GM23248 (cell line): ENCODE results near the gene GLOD5. TPM values are rescaled to one million over a fixed set of nuclear protein-coding genes. Genes with fewer than 3 reads are reported as not detected.

Experiments used
- DNase-seq: peaks from one replicate; pipeline ENCODE4 v3.0.0-alpha.2; 2015
- H2AFZ ChIP-seq: fragments of 200-600 bp; sonication (generic); 2 replicates; pipeline ENCODE4 v1.6.1; 2016; ENCODE audit warnings: antibody characterized with exemption
- H3F3A ChIP-seq: fragments of 200-600 bp; sonication (generic); 2 replicates; pipeline ENCODE4 v1.6.1; 2016; ENCODE audit warnings: mild to moderate bottlenecking, antibody characterized with exemption, mixed run types; ENCODE audit not compliant: insufficient read depth
- H3K27ac ChIP-seq: fragments of 200-600 bp; sonication (generic); 2 replicates; pipeline ENCODE4 v1.5.1; 2016; ENCODE audit warnings: mild to moderate bottlenecking
- H3K27me3 ChIP-seq: fragments of 200-600 bp; sonication (generic); replicated peaks from 2 replicates; pipeline ENCODE4 v1.6.1; 2016; ENCODE audit warnings: mild to moderate bottlenecking; ENCODE audit not compliant: insufficient read depth
- H3K36me3 ChIP-seq: fragments of 200-600 bp; sonication (generic); 2 replicates; pipeline ENCODE4 v1.6.1; 2016; ENCODE audit warnings: low read depth, mild to moderate bottlenecking
- H3K4me1 ChIP-seq: fragments of 200-600 bp; sonication (generic); 2 replicates; pipeline ENCODE4 v1.6.1; 2016; ENCODE audit warnings: mild to moderate bottlenecking; ENCODE audit not compliant: insufficient read depth
- H3K4me2 ChIP-seq: fragments of 200-600 bp; sonication (generic); one replicate; pipeline ENCODE4 v1.6.1; 2016; ENCODE audit warnings: mild to moderate bottlenecking; ENCODE audit not compliant: unreplicated experiment
- H3K4me3 ChIP-seq: fragments of 200-600 bp; sonication (generic); 2 replicates; pipeline ENCODE4 v1.5.1; 2016; ENCODE audit warnings: mild to moderate bottlenecking
- H3K79me2 ChIP-seq: fragments of 200-600 bp; sonication (generic); 2 replicates; pipeline ENCODE4 v1.6.1; 2016; ENCODE audit warnings: mild to moderate bottlenecking; ENCODE audit not compliant: insufficient read depth
- H3K9ac ChIP-seq: fragments of 200-600 bp; sonication (generic); 2 replicates; pipeline ENCODE4 v1.6.1; 2016; ENCODE audit warnings: mild to moderate bottlenecking
- H3K9me2 ChIP-seq: fragments of 200-600 bp; sonication (generic); 2 replicates; pipeline ENCODE4 v1.6.1; 2016; ENCODE audit warnings: mixed run types, mild to moderate bottlenecking, moderate library complexity; ENCODE audit not compliant: insufficient read depth
- H3K9me3 ChIP-seq: fragments of 200-600 bp; sonication (generic); one replicate; pipeline ENCODE4 v1.6.1; 2017; ENCODE audit warnings: low read depth
- H4K20me1 ChIP-seq: fragments of 200-600 bp; sonication (generic); 2 replicates; pipeline ENCODE4 v1.6.0; 2016; ENCODE audit not compliant: insufficient read depth
- EZH2 ChIP-seq: fragments of 200-600 bp; sonication (generic); IDR thresholded peaks from 2 replicates; pipeline ENCODE4 v1.6.1; 2018; ENCODE audit warnings: antibody characterized with exemption, mild to moderate bottlenecking; ENCODE audit not compliant: insufficient read depth, poor library complexity, severe bottlenecking
- EZH2phosphoT487 ChIP-seq: fragments of 200-600 bp; sonication (generic); IDR thresholded peaks from 2 replicates; pipeline ENCODE4 v1.6.1; 2018; ENCODE audit warnings: antibody characterized with exemption, moderate library complexity, mild to moderate bottlenecking, low read depth; ENCODE audit not compliant: insufficient read depth
- WGBS, 2 experiments: methylation state at CpG; one replicate each; pipeline ENCODE4 v1.1.6; 2015 to 2017; ENCODE audit warnings: low lambda C conversion rate in 2 of 2, low coverage in 1 of 2; ENCODE audit errors: missing lambda C conversion rate in 2 of 2; 5-methylcytosine and 5-hydroxymethylcytosine counted together
- in situ Hi-C: fragments of 300-500 bp; cut with MboI; formaldehyde crosslinking; loops from 2 replicates; pipeline ENCODE4 v1.15.0; 2020
- polyA plus RNA-seq: library from polyadenylated mRNA; unstranded; fragments of >200 nt; fragmentation: Nextera tagmentation; extraction: Ambion mirVana; gene quantifications from 2 replicates; pipeline ENCODE4 v1.2.1, GENCODE V29; 2016
- total RNA-seq: library from RNA; depleted of rRNA; stranded (reverse); fragments of >200 nt; shearing (Covaris generic); gene quantifications from 2 replicates; pipeline ENCODE4 v1.2.3, GENCODE V29; 2014

GLOD5 gene
- total and polyA plus RNA-seq, 2 experiments from 2014 or later, result not detected

DNA sequence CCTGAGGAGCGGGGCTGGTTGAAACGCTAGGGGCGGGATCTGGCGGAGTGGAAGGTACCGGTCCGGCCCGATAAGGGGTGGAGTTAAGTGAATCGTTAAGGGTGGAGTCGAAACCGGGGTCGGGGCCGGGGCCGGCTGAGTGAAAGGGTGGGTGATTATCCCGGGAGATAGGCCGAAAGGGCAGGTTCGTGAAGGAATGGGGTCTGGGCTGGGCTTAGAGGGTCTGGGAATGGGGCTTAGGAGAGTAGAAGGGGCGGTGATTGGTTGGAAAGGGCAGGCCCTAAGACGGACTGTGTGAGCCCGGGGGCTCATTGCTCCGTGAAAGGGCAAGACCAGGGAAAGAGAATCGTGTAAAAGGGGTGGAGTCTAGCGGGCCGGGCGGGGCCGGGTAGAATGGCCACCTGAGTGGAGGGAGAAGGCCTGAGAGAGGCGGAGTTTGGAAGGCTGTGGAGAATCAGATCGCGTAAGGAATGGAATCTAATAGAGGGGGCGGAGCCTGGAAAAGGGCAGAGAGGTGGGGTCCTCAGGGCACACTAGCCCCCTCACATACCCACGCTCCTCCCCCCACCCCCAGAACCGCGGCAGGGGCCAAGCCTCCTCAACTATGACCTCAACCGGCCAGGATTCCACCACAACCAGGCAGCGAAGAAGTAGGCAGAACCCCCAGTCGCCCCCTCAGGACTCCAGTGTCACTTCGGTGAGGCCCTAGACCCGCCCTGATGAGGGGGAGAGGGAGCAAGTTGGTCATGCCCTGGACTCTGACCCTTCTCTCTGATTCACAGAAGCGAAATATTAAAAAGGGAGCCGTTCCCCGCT is 40.8 kb downstream of the GLOD5 start:
- Histone ChIP-seq H3K36me3 (no peaks in the 10 kb centered on the region), H3K27me3 (no peaks in the 10 kb centered on the region), H3K9ac (peak overlapping the region; percentile 98), H2AFZ (peak overlapping the region; percentile 86), H3K4me1 (no peaks in the 10 kb centered on the region), H4K20me1 (no peaks in the 10 kb centered on the region), H3K4me2 (peak overlapping the region; percentile 83), H3K27ac (peak overlapping the region; percentile 98), H3K9me2 (no peaks in the 10 kb centered on the region), H3K79me2 (no peaks in the 10 kb centered on the region), H3K9me3 (no peaks in the 10 kb centered on the region), H3F3A (no peaks in the 10 kb centered on the region), H3K4me3 (peak overlapping the region; percentile 94)
- DNase-seq, result peak; percentile 81
- in situ Hi-C loops, result no loop called here
- no peak for TF ChIP-seq EZH2
- no peak for TF ChIP-seq EZH2phosphoT487
- 2 to 5% methylated on average over 11 to 37 of the region's 40 CpGs for WGBS, 2 experiments

DNA sequence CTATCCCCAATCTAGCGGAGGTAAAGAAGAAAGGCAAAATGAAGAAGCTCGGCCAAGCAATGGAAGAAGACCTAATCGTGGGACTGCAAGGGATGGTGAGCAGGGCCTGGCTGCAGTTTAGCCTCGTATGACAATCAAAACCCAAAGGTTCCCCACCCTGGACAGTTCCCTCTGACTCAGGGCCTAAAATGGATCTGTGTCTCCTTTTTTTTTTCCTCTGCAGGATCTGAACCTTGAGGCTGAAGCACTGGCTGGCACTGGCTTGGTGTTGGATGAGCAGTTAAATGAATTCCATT is 41.3 kb downstream of the GLOD5 start:
- Histone ChIP-seq H3K27me3 (no peaks in the 10 kb centered on the region), H3K9me2 (no peaks in the 10 kb centered on the region), H3K4me1 (no peaks in the 10 kb centered on the region), H3K4me2 (peak overlapping the region; percentile 83), H3K9ac (peak overlapping the region; percentile 98), H3K9me3 (no peaks in the 10 kb centered on the region), H3F3A (no peaks in the 10 kb centered on the region), H2AFZ (peak overlapping the region; percentile 86), H3K27ac (peak overlapping the region; percentile 98; the same call in 1 of the 2 replicates), H3K4me3 (peak overlapping the region; percentile 94), H4K20me1 (no peaks in the 10 kb centered on the region), H3K36me3 (no peaks in the 10 kb centered on the region), H3K79me2 (no peaks in the 10 kb centered on the region)
- 38% methylated on average over 3 to 4 of the region's 4 CpGs for WGBS, 2 experiments
- peak; percentile 38 for DNase-seq
- in situ Hi-C loops, result no loop called here
- TF ChIP-seq EZH2 (no peak), EZH2phosphoT487 (no peak)

DNA sequence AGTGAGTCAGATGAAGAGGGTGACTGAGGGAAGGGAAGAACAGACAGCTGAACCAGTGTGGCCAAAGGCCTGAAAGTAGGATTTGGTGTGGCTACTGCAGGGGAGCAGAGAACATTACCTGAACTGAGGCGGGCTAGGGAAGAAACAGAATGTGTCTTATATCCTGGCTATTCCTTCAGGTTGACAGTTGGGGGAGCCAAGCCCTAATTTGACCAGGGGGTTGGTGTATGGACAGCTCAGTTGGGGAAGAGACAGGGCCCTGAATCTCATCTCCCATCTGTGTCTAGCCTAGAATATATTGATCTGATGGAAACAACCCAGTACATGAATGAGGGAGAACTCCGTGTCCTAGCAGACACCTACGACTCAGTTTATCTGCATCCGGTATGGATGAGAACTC is 44.5 kb downstream of the GLOD5 start:
- H3K9me2 ChIP-seq, result no peaks in the 10 kb centered on the region
- no peaks in the 10 kb centered on the region for H3F3A ChIP-seq
- H2AFZ ChIP-seq, result no peak overlapping the region
- no peak for TF ChIP-seq EZH2
- TF ChIP-seq EZH2phosphoT487, result no peak
- H4K20me1 ChIP-seq, result no peaks in the 10 kb centered on the region
- no peaks in the 10 kb centered on the region for H3K36me3 ChIP-seq
- no peak overlapping the region for H3K27ac ChIP-seq
- no peaks in the 10 kb centered on the region for H3K27me3 ChIP-seq
- no peaks in the 10 kb centered on the region for H3K4me1 ChIP-seq
- H3K9me3 ChIP-seq, result no peaks in the 10 kb centered on the region
- H3K4me3 ChIP-seq, result no peak overlapping the region
- no peaks in the 10 kb centered on the region for H3K79me2 ChIP-seq
- H3K4me2 ChIP-seq, result no peak overlapping the region
- H3K9ac ChIP-seq, result no peak overlapping the region
- DNase-seq, result no peak
- WGBS, 2 experiments, result 78% methylated on average over 3 of the region's 4 CpGs; no CpG with 5 or more reads in 1 of the 2 experiments
- in situ Hi-C loops, result no loop called here

DNA sequence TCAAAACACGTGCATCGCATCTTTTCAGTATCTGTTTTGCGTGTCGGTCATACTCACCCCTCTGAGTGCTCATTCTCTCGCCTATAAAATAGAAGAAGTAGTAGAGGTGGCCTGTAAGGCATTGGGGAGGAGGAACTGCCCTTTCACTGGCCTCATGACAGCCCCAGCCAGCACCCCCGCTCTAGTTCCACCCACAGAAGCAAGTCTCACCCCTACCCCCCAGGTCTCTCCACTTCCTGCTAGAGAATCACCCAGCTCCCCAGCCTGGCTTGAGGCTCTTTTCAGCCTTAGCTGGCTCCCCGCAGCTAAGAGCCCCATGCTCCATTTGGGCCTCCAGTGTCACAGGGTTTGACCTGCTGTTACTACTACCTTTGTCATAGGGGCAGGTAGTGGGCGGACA is 52.1 kb downstream of the GLOD5 start:
- H4K20me1 ChIP-seq, result no peaks in the 10 kb centered on the region
- H3K79me2 ChIP-seq, result no peaks in the 10 kb centered on the region
- no peak overlapping the region for H3K4me3 ChIP-seq
- H3F3A ChIP-seq, result no peaks in the 10 kb centered on the region
- no peak overlapping the region for H3K9ac ChIP-seq
- H3K4me2 ChIP-seq, result no peak overlapping the region
- no peaks in the 10 kb centered on the region for H3K9me3 ChIP-seq
- no peak for TF ChIP-seq EZH2phosphoT487
- TF ChIP-seq EZH2, result no peak
- H3K4me1 ChIP-seq, result no peaks in the 10 kb centered on the region
- no peak overlapping the region for H2AFZ ChIP-seq
- H3K27ac ChIP-seq, result no peak overlapping the region
- H3K9me2 ChIP-seq, result no peaks in the 10 kb centered on the region
- no peaks in the 10 kb centered on the region for H3K36me3 ChIP-seq
- no peaks in the 10 kb centered on the region for H3K27me3 ChIP-seq
- in situ Hi-C loops, result no loop called here
- 95 to 97% methylated on average over 7 to 8 of the region's 8 CpGs for WGBS, 2 experiments
- DNase-seq, result no peak

DNA sequence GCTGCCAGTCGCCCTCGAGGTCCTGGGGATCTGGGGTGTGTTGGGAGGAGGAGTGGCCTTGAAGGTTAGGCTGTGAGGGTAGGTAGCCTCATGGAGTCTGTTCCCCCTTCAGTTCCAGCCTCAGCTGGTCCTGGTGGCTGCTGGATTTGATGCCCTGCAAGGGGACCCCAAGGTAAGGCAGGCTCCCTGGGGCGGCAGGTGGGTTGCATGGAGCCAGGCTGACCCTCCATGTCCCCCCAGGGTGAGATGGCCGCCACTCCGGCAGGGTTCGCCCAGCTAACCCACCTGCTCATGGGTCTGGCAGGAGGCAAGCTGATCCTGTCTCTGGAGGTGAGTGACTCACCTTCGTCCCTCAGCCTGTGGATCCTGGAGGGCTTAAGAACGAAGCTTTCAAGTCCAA is 53.2 kb downstream of the GLOD5 start:
- no peak for DNase-seq
- Histone ChIP-seq H3K4me3 (no peak overlapping the region), H3K9me3 (no peaks in the 10 kb centered on the region), H3K27ac (no peak overlapping the region), H3K27me3 (no peaks in the 10 kb centered on the region), H3K36me3 (no peaks in the 10 kb centered on the region), H3F3A (no peaks in the 10 kb centered on the region), H3K4me2 (no peak overlapping the region), H2AFZ (no peak overlapping the region), H4K20me1 (no peaks in the 10 kb centered on the region), H3K79me2 (no peaks in the 10 kb centered on the region), H3K4me1 (no peaks in the 10 kb centered on the region), H3K9ac (no peak overlapping the region), H3K9me2 (no peaks in the 10 kb centered on the region)
- in situ Hi-C loops, result no loop called here
- 96 to 97% methylated on average over 7 of the region's 8 CpGs for WGBS, 2 experiments
- TF ChIP-seq EZH2 (no peak), EZH2phosphoT487 (no peak)
